GM21447 (cell line): ENCODE measurements around the gene RNF212.

Experiments
- ATAC-seq: cut with Tn5 transposase; IDR thresholded peaks from one replicate; pipeline ENCODE4 v1.9.1; 2021; ENCODE audit not compliant: unreplicated experiment

Gene RNF212

DNA sequence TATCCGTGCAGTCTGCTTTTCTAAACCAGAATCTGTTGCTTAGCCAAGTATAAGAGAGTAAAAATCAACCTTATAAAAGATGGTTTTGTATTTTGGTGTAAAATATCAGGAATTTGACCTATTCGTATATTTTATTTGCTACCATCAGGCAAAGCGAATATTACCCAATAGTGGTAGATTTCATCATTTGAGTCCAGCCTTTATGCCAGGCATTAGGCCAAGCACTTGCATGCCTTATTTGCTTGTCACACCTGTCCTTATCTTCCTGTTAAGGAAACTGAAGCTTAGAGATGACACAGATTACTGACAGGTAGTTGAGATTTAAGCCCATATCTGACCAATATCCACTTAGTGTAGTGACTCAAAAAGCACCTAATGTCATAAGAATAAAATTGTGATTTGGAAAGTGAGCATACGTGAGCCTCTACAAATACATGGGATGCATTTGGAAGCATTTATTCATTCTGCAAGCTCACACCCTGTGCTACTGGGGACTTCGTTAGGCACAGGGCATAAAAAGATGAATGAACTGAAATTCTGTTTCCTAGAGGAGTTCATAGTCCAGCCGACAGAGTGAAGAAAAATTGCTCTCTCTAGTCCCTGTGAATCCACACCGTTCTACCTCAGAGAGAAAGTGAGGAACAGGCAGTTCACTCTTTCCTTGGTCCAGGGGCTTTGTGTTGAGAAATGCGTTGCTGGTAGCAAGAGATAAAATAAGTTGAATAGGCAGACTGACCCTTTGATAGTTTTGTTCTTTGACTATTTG lies 2.3 kb upstream of the RNF212 start:
- ATAC-seq = no peak

DNA sequence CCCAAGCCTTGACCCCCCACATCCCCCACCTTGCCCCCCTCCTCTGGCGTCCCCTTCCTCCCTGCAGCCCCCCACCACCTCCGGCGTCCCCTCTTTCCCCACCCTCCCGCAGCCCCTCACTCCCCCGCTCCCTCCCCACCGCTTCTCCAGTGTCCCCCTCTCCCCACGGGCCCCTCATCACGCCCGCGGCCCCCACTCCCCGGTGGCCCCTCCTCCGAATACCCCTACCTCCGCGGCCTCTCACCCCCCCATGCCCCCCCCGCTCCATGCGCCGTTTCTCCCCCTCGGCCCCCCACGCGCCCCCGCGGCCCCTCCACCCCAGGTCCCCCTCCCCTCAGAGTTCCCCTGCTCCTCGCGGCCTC lies 562 bp downstream of the RNF212 start:
- no peak for ATAC-seq

DNA sequence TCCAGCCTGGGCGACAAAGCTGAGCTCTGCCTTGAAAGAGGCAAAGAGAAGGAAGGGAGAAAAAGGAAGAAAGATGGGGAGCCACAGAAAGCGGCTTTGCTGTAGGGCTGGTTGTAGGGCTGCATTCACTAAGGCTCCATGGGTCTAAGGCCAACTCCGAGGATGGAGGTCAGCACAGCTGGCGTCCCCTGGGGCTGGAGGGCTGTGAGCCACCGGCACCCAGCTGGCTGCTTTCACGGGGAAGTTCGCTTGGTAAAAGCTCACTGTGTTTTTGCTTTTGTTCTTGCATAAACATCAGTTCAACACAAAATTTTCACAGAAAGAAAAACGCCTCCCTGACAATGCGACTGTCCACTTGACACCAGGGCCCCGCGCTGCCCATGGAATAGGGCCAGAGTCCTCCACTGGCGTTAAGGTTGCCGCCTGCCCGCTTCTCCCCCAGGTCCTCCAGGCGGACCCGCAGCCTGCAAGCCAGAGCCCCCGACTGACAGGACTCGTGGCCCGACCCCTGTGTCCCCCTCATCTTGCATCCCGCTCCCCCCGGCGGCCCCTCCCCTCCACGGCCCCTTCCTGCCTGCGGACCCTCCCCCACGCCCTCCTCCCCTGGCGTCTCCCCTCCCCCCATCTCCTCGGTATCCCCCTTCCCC lies 1.1 kb downstream of the RNF212 start:
- no peak for ATAC-seq

DNA sequence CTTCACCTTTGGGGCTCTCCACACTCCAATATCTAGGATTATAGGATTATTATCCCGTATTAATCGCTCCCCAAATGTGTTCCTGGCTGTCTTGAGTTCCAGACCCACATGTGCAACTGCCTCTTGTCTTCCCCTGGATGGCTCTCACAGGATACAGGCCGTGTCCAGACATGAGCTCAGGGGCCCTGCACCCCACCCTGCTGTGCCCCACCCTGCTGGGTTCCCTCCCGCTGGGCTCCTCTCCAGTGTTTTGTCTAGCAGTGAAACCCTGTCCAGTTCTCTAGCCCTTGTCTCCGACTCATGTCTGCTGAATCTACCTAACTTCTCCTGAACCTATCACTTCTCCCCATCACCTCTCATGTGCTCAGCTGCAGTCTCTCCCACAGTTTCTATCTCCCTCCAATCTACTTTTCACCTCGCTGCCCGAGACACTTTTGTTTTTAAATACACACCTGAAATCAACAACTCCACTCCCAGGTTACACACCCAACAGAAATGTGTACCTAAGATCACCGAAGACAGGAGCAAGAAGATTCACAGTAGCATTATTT lies 2.0 kb downstream of the RNF212 start:
- ATAC-seq = no peak

DNA sequence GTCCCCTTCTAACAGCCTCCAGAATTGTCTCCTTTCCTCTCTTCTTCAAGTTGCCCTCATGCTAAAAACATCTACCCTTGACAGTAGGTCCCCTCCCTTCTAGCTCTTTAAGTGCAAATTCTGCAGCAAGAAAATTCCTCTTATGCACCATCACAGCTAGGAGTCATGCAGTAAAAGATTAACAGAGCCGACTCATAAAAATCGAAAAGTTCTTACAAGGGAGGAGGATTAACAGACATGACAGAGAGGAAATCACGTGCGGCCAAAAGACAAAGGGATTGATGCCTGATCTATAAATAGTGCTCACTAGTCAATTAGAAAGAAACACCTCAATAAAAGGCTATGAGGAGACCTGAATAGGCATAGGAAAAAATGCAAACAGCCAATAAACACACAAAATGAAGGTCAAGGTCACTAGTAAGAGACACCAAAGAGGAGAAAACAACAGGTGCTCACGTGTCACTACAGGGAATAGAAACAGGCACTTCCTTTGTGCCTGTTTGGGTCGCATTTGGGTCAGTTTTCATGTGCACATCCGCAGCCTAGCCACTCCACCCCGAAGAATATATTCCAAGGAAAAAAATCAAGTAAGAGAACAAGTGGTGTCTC lies 3.4 kb downstream of the RNF212 start:
- ATAC-seq = no peak

DNA sequence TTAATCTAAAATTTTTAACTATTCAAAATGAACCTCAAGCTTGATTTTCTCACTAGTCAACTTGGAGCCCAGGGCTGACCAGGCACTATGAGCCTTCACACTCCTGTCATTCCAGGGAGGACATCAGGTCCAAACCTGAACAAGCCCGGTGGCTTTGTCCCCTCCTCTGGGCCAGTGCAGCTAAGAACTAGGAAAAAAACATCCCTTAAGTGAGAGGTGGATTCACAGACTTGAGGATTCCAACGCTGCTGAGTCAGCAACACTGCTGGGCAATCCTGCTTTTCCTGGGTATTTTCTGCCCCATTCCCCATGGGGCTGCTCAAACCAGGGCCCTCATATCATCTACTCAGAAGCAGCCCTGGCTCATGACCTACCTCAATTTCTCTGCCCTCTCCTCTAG lies 4.0 kb downstream of the RNF212 start:
- no peak for ATAC-seq

DNA sequence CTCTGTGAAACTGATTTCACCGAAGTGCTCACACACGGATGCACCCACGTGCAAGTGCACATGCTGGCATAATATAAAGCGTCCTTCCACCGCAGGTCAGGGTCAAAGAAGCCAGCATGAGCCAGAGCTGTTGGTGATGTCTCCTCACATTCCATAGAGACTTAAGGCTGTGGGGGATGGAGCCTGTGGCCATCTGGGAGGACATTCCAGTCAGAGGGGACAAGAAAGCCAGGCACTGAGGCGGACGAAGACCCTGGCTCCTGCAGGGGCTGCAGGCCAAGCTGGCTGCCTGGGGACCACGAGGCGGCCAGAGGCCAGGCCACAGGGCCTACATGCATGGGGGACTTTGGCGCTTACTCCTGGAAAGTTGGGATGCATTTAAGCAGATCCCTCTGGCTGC lies 7.7 kb downstream of the RNF212 start:
- ATAC-seq = no peak

DNA sequence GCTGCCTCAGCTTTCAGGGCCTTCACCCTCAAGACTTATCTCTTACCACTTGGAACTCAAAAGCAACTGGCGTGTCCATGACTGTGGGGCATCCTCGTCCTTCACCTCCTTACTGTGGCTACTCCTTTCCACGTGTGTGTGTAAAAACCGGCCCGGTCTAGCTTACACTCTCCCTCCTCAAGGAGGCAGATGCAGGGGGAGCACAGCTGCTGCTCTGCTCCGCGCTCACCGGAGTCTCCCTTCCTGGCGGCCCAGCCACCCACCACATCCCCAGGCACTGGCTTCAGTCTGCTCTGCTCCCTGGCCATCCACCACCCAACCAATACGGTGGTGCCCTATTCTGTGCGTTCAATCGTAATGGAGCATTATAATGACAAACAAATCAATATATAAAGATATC lies 8.3 kb downstream of the RNF212 start:
- ATAC-seq = no peak

DNA sequence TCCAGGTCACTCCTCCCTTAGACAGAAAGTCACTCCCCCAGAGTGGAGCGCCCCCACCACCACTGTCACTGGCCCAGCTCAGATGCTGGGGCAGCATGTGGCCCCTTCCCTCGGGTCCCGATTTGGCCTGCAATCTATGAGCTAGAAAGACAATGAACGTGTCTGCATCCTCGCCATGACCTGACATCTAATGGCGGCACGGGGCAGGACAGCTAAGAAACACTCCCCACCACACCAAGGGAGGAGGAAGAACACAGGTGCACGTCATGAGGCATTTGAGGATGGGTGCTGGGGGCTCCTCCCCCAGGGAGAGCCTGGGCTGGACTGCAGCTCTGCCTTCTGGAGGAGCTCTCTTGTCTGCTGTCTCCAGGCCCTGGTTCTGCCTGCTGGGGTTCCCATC lies 8.7 kb downstream of the RNF212 start:
- ATAC-seq = no peak

DNA sequence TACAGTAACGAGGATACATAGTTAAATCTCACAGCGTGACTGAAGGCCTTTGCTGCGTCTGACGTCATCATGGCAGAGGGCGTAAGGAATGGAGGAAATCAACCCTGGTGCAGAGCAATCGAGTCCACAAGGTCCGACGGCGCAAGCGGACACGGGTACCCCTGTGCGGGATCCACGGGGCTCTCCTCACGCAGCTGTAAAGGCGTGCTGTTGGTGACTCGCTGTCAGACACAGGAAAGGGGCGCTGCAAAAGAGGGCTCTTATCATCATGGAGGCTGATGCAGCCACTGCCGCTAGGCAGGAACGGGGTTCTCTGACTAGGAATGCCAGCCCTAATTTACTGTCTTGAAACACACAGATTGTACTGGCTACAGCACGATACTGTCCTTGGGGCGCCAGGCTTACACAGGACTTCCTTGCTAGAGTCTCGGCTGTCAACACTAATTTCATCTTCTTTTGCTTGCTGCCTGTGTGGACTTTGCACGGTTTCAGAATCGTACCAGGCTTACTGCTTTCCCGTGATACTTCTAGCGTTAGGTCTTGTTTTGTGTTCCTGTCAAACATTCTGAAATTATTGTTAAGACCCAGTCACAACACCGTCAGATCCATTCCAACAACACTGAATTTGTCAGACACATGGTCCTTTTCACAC lies 13.6 kb downstream of the RNF212 start:
- ATAC-seq = no peak

DNA sequence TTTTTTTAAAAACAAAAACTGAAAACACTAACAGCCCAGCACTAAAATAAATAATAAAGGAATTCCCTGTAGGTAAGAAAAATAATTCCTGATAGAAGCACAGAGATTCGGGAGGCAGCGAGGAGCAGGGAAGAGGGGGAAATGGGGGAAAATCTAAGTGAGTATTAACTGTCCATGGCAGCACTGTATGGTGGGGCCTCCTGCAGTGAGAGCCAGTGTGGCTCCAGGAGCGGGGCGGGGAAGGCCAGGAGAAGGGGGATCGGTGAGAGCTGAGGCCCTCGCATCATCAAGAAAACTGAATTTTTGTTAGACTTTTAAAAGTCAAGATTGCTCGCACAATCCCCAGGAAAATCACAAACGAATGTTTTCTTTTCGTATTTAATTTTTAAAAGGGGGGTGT lies 14.1 kb downstream of the RNF212 start:
- ATAC-seq = no peak

DNA sequence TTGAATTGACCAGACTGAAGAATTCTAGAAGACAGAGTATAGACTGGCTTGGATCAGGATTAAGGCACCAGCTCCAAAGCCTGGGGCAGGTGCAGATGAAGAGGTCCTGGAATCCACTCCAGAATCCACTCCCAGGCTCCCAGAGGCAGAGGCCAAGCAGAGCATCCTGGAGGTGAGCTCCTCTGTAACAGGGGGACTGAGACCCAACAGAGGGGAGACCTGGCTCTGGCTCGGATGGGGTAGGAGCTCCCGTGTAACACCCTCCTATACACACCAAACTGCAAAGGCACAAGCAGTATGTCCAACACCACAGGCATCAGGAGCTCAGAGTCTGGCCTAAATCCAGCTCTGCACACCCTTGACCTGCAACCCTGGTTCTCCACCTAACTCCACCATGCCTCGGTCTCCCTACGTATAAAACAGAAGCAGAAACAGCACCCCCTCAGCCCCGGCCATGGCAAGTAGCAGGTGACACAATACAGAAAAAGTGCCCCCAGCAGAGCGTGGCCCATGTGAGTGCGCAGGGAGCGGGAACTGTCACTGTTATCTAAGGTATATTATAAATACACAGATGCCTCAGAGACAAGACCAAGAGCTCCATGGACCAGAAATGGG lies 14.9 kb downstream of the RNF212 start:
- no peak for ATAC-seq

DNA sequence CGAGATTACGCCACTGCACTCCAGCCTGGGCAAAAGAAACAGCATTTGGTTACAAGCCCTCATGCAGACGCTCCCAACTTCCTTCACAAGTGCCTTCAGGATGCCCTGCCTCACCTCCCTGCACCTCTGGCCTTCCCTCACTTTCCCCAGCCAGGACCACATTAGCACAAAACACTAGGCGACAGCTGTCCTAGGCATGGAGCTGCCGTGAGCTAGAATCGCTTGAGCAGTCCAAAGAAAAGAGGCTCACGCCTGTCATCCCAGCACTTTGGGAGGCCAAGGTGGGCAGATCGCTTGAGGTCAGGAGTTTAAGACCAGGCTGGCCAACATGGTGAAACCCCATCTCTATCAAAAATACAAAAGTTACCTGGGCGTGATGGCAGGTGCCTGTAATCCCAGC lies 15.8 kb downstream of the RNF212 start:
- no peak for ATAC-seq

DNA sequence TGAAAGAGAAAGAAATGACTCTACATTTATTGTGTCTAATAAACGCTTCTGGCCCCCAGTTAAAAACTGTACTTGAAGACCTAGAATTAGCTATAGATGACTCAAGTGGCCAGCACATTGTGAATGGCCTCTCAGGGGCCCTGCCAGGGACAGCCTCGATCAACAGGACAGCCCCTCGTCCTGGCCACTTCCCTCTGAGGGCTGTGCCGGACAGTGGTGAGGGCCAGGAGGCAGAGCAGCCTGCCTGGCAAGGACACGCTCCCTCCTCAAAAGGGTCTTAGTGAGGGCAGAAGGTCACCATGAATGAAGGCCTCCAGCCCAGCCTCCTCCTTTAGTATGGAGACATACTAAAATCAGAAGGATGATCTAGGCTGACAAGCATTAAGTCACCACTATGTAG lies 16.5 kb downstream of the RNF212 start:
- ATAC-seq = no peak

DNA sequence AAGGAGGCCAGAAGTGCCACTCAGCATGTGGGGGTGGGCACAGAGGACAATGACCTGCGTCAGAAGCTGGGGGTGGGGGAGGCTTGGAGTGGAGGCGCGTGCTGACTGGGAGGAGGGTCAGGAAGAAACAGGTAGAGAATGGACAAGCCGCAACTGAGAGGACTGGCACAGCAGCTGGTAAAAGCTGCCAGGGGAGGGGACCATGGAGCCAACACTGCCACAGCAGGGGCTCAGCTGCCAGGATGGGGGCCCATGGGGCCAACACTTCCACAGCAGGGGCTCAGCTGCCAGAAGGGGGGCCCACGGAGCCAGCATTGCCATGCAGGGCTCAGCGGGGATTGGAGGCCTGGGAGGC lies 19.1 kb downstream of the RNF212 start:
- ATAC-seq = no peak

DNA sequence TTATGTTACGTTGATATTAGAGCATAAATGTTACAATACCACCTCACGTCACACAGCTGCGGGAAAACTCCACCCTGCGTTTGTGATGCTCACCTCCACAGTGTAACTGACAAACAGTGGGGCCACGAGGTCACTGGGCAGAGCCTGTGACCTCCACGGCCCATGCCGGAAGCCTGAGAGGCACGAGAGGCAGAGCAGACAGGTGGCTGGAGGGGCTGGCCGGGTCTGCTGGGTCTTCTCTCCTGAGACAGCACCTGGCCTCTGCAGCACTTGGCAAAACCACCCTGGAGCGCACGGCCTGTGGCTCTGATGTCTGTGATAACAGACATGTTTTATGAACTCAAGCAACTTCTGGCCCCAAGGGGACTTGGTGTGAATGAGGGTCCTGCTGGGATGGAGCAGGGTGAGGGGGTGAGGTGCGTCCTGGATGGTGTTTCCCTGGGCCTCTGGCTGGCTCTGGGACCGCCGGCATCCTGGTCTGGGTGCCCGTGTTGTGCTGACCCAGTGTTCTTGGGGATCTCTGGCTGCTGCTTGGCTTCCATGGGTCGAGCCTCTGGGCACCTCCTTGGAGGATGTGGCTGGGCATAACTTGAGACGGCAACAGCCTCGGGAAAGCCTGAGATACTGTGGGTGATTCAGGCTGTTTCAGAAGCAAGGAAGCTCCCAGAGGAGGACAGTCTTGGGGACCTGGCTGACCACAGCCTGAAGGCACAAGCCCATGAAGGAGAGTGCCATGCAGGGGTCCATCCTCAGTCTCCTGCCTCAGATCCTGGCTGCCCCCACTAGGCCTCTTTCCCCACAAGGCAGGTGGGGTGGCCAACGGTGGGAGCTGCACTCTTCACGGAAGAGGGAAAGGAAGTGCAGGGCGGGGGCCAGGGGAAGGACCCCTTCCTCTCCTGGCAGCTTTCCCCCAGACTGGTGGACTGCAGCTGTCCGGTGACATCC lies 19.7 kb downstream of the RNF212 start:
- ATAC-seq = no peak

DNA sequence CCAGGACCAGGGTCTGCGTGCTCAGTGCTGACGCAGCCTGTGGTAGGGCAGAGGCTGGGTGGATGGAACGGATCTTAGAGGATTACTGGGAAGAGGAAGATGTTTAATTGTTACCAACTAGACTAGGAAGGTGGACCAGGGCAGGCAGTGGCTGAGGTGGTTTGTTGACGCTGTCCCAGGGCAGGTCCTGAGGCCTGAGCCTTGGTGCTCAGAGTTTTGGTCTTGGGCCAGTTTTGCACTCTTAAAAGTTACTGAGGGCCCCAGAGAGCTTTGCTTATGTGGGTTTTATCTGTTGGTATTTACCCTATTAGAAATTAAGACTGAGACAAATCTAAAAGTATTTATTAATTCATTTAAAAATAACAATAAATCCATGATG lies 20.4 kb downstream of the RNF212 start:
- ATAC-seq = no peak

DNA sequence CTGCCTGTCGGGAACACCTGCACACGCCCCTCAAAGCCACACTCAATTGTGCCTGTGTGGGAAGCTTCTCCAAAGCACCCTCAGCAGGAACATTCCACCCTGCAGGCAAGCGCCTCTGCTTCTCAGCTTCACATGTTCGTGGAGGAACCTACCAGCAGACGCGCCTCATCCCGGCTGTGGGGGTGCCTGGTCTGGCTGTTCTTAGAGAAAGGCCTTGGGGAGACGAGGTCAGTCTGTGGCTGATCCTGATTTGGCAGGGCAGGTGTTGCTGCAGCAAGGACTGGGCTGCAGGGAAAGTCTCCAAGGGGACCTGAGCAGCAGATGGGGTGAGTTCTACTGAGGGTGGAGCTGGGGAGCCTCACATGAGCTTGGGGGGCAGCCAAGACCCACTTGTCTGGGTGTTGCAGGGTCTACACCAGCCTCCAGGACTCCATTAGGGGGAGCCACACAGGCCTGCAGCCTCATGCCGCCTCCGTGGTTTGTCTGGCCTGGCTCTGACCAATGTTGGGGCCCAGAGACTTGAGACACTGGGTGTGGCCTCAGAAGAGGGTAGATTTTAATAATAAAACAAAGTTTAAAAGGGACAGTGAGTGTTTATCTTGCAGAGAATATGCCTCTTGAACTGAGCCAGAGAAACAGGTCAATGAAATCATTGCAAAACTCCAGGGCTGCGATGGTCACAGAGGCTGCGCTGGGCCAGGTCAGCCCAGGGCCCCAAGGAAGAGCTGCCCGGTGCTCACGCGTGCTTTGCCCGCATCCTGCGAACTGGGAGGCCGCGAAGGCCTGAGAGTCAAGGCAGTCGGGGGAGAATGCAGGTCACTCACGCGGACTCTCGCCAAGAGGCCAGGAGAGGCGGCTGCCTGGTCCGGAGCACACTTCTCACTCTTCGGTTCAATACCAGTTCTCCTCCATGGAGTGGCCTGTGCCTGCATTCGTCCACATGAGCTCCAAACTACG lies 21.1 kb downstream of the RNF212 start:
- ATAC-seq = no peak

DNA sequence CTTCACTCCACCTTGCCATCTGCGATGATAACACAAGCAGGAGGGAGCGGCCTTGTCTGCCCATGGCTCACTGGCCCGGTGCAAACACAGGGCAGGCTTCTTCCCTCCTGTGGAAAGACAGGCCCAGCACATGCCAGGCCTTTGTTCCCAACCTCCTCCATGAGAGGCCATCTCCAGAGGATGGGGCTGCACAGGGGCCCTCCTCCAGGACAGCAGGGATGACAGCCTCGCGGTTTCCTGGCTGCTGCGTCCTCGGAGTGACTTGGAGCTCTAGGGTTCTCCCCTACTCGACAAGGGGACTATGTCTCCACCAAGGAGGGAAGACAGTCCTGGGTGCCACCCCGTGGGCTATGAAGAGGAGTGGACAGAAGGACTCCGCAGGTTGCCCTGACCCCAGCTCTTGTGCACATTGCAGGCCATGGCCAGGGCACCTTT lies 21.8 kb downstream of the RNF212 start:
- no peak for ATAC-seq
